Tibial nerve (tissue), 3 donors: ENCODE measurements around the gene SMAD7.

Experiments
- CTCF ChIP-seq, 5 experiments: fragments of 200-600 bp in 3 of 5; fragments of 450-650 bp in 2 of 5; sonication (generic) in 3 of 5; IDR thresholded peaks; one replicate each; pipeline ENCODE4 v1.5.1; 2016 to 2019; ENCODE audit warnings: antibody characterized with exemption in 5 of 5, mild to moderate bottlenecking in 3 of 5, moderate library complexity in 2 of 5
- POLR2A ChIP-seq, 2 donors: fragments of 450-650 bp; IDR thresholded peaks; one replicate each; pipeline ENCODE4 v1.6.1; 2017; ENCODE audit warnings: antibody characterized with exemption in 2 of 2, mild to moderate bottlenecking in 2 of 2, moderate library complexity in 2 of 2

GRCh38 chr18:48932822-48933510 is 17.8 kb downstream of the SMAD7 start:
- TF ChIP-seq CTCF (IDR thresholded peaks at IDR 0.05) (no peak), POLR2A (IDR thresholded peaks at IDR 0.05) (no peak)
